GM18502 (cell line): ENCODE measurements around the gene FAM240A.

Experiments
- ATAC-seq: cut with Tn5 transposase; IDR thresholded peaks from one replicate; pipeline ENCODE4 v1.9.1; 2021; ENCODE audit warnings: mild to moderate bottlenecking; ENCODE audit not compliant: unreplicated experiment, poor library complexity

Gene FAM240A

DNA sequence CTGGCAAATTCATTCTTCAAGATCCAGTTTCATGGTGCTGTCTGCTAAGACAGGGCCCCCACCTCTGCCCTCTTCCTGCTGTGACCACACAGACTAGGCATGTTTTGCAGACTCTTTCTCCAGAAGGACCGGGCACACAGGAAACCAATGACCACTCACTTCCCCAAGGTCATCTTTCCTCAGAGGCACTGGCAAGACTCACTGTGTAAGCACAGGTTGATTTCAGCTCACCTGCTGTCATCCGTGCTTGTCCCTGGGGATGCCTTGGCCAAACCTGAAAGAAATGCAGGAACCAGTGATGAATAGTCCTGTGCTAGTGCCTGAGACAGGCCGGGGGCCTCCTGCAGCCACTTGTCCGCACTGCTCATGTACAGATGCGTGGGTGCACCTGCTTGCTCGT lies 47.7 kb downstream of the FAM240A start:
- no peak for ATAC-seq

GRCh38 chr3:46660543-46661523 lies 48.5 kb downstream of the FAM240A start:
- no peak for ATAC-seq

GRCh38 chr3:46661776-46662766 lies 49.7 kb downstream of the FAM240A start:
- ATAC-seq, result no peak

- ATAC-seq, result no peak
These were observed 50.6 kb downstream of the FAM240A start for GRCh38 chr3:46662771-46663551.

DNA sequence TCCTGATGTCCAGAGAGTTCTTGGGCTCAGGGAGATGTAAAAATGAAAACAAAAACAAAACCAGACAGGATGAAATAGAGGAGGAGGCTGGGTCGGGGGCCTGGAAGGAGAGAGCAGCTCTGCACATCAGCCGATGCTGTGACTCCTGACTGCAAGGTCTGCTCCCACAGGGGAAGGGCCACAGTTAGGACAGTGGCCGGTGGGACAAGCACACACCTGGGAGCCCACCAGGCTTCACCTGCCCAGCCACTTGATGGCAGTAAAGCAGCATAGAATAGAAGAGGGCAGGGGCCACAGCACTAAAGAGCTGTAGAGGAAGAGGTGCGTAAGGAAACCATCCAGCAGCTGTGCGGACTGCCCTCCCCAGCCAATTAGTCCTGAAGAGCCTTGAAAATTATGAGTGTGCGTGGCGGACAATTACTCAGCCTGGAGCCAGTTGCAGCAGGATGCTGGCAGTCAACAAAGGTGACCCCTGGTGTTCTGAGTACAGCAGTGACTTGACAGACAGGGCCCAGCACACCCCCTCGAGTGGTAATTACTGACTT lies 51.3 kb downstream of the FAM240A start:
- ATAC-seq, result no peak

GRCh38 chr3:46664188-46664970 lies 52.1 kb downstream of the FAM240A start:
- ATAC-seq, result no peak

DNA sequence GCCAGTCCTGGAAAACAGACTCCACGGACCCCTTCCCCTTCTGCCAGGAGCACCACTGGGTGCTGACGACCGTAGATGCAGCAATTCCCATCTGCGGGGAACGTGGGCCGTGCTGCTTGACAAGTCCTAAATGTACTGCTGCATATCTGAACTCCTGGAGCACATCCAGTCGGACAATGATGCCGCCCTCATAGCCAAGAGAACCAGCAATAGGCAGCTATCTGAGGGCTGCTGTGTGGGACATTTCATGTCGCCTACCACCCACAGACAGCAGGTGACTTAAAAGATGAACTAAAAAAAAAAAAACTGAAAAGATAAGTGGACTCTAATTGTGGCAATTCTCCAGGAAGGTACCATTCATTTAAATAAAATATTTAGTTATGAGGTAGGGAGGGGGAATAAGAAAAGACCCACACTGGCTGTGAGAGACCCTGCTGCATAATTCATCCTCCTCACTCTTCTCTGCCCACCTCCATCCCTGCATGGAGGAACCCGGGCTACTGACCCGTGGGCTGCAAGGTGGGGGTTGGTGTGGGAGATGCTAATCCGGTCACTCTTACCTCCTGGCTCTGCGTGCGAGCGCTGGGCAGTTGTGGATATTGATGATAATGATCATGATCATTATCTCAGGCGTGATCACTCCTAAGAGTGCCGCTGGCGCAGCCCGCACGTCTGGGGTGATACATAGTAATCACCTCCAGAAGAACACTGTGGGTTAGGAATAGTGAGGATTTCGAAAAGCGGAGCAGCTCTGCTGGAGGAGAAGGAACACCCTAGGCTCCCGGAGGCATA lies 52.8 kb downstream of the FAM240A start:
- ATAC-seq, result no peak

DNA sequence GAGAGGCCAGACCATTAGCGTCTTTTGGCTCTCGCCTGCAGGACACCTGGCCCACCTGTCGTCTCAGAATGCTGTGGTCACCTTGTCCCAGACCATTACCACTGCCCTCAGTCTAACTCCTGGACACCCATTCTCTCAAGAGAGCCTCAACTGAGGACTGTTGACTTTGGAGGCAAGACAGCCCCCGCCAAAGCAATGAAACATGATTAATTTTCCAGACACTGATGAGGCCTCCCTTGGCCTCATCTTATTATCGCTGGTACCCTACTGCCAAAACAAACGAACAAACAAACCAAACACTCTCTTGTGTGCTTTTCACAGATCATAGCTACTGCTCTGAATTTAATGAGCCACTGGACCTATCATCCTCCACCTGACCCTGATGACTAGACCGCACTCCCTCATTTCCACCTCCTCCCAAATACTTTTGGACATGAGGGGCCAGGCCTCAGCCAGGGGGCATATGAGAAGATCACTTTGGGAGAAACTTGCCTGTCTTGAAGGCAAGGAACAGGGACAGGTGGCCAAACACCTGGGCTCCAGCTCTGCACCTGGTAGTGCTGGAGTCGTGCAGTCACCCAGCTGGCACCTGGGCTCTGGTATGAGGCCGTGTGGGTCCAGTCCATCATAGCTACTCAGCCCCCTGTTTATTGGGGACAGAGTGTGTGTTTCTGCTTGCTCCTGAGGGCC lies 53.6 kb downstream of the FAM240A start:
- no peak for ATAC-seq

DNA sequence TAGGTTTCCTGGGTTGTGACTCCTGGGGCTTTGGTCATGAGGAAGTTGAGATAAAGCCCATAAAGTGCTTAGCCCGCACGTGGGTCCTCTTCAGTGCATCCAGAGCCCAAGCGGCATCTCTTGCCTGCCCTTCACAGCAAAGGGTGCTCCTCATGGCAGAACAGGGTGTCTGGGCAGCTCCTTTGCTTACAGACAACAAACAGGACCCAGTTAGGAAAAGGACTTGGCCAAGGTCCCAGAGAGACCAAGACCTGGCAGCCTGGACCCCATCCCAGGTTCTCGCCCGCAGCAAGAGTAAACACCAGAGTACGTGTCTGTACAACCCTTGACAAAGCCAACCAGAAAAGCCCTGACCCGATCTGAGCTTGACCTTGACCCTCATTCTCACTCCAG lies 54.1 kb downstream of the FAM240A start:
- no peak for ATAC-seq

DNA sequence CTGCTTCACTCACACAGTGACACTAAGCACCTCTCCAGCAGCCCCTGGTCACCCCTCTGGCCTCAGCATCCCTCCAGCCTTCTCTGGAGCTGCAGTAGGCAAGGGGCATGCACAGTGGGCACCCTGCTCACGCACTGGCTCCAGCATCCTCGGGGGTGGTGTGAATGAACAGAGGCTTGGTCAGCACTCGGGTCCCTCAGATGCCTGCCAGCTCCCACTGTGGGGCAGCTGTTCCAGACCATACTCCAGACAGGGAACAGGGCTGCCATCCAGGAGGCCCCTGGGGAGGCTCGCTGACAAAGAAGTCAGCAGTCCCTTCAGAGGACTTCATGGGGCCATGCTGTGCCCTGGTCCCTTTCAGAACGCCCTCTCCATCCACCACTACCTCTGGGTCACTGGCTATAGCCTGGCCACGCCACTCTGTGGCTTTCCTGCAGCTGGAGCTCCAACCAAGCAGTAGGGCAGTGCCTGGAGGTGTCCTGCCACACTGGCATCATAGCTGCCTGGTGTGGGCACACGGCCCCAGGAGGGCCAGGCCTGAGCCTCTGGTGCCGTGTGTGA lies 54.8 kb downstream of the FAM240A start:
- no peak for ATAC-seq

GRCh38 chr3:46667657-46668056 lies 55.3 kb downstream of the FAM240A start:
- ATAC-seq, result no peak

GRCh38 chr3:46668116-46668515 lies 55.8 kb downstream of the FAM240A start:
- ATAC-seq, result no peak

GRCh38 chr3:46668591-46668990 lies 56.3 kb downstream of the FAM240A start:
- no peak for ATAC-seq

GRCh38 chr3:46669191-46669999 lies 57.1 kb downstream of the FAM240A start:
- ATAC-seq, result no peak

GRCh38 chr3:46670000-46670890 lies 57.9 kb downstream of the FAM240A start:
- ATAC-seq, result no peak
